Erythroblast (primary cell): ENCODE results near the gene MTAP.

Source experiments
- GATA1 ChIP-seq: IDR thresholded peaks from 2 replicates; pipeline ENCODE4 v1.6.1; 2011; ENCODE audit warnings: low read depth, mild to moderate bottlenecking, control low read depth, low read length, moderate library complexity
- POLR2A ChIP-seq: IDR thresholded peaks from 2 replicates; pipeline ENCODE4 v1.6.1; 2011; ENCODE audit warnings: mild to moderate bottlenecking, low read length

DNA sequence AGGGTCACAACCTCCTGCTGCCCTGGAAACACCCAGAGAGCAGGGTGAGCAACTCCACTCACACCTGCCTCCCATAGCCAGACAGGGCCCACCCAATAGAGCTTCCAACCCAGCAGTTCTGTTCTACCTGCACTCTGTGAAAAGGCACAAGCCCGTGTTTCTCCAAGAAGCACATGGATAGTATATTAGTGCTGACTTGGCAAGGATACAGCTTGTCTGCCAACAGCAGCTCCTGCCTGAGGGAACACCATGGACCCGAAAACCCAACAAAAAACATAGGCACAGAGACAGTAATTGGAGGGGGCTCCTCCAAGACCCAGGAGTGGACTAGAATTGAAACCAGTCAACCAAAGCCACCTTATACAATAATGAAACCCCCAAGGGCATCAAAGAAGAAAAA is 143.2 kb downstream of the MTAP start:
- TF ChIP-seq POLR2A, result no peak
- no peak for TF ChIP-seq GATA1
